ENCODE results near the gene SFXN5.

DNA sequence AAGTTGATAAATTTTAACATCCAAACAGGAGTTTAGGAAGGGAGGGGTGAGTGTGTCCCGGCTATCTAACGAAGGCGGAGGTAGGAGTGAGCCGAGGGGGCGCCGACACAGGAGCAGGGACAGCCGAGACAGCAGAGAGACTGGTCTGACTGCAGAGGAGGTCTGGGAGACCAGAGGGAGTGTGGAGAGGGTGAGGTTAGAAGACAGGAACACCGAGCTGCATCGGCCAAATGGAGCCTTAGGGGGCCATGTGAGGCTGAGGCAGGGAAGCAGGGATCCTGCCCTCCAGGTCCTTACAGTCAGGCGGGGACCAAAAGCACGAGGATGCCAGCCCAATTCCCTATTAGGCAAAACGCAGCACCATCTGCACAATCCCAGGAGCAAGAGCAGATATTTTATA lies 67.0 kb downstream of the SFXN5 start:
- TF ChIP-seq CTCF (IDR thresholded peaks at IDR 0.05; ENCODE audit: insufficient read depth, low read length, poor library complexity, severe bottlenecking): no peak
- TF ChIP-seq EZH2phosphoT487 (conservative IDR thresholded peaks at IDR 0.05; ENCODE audit: low read length): no peak
